HG03108 (cell line): ENCODE data around the gene RETREG2.
"Not testable (repeated sequence)": the region's sequence is repeated elsewhere in the genome, so short reads cannot be mapped to it uniquely, and the experiment has no call there.

Experiments used
- ATAC-seq: cut with Tn5 transposase; IDR thresholded peaks from one replicate; pipeline ENCODE4 v1.9.1; 2021; ENCODE audit warnings: moderate library complexity; ENCODE audit not compliant: unreplicated experiment

Gene RETREG2

DNA sequence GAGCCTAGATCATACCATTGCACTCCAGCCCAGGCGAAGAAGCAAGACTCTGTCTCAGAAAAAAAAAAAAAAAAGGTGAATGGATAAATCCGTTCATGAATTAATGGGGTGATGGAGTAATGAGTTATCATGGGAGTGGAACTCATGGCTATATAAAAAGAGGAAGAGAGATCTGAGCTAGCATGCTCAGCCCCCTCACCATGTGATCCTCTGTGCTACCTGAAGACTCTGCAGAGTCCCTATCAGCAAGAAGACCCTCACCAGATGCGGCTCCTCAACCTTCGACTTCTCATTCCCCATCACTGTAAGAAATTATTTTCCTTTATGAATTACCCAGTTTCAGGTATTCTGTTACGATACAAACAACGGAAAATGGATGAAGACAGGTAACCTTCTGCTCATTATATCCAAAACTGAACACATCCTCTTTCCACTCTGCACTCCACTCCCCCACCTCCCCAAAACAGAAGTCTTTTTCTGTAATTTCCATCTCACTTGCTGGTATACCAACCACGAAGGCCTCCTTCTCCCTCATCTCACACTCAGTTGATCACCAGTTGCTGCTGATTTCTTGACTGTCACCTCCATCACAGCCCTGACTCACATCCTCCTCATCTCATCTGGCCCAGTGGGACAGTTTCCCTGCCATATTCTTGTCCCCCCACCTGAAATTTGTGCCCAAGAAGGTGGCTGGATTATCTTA, 8.8 kb downstream of the RETREG2 start:
- ATAC-seq = no peak

DNA sequence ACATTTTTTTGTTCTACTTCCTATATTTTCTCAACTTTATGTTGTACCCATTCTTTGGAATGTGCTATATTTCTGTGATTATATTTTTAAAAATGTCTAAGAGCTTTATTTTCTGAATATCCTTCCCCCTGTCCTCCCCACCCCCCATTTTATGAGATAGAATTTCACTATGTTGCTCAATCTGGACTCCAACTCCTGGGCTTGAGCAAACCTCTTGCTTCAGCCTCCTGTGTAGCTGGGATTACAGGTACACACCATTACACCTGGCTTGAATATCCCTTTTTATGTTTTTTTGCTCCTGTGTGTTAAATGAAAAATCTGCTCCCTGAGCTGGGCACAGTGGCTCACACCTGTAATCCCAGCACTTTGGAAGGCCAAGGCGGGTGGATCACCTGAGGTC, 19.3 kb downstream of the RETREG2 start:
- ATAC-seq = no peak

DNA sequence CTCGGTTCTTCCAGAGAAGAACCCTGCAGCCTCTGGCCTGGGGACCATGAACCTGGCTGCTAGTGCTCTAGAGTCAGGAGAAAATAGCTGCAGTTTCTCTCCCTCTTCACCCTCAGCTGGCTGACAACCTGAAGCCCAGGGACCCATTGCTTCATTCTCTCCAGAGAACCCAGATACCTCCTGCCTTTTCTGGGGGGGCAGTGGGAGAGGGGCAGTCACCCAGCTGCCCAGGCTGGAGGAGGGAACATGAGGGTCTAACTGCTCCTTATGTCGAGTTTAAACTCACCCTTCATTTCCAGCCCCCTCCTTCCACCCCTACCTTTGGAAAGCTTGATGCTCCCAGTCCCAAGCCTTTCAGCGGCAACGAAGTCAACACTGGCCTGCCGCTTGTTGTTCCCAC, 20.9 kb downstream of the RETREG2 start:
- no peak for ATAC-seq

DNA sequence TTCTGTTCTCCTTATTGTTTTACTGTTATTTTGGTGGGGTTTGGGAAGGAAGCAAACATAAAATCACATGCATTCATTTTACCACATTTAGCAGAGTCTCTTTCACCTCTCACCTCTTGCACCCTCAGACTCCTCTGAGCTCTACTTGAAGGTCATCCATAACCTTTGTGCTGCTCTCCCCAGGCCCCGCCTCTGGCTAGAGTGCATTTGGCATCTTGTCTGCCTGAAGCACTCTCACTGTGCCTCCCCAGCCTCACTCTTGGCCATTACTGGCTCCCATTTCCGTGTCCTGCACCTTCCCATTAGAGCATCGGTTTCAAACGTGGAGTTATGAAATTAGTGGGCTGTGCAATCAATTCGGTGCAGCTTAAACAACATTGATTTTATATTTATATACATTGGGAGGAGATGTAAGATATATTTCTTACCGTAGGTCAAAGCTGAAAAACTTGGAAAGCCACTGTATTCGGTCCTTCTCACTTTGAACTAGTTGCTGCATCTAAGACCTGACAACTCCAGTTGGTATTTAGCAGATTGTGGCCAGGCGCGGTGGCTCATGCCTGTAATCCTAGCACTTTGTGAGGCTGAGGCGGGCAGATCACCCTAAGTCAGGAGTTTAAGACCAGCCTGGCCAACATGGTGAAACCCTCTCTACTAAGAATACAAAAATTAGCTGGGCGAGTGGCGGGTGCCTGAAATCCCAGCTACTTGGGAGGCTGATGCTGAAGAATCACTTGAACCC, 21.6 kb downstream of the RETREG2 start:
- ATAC-seq = no peak

DNA sequence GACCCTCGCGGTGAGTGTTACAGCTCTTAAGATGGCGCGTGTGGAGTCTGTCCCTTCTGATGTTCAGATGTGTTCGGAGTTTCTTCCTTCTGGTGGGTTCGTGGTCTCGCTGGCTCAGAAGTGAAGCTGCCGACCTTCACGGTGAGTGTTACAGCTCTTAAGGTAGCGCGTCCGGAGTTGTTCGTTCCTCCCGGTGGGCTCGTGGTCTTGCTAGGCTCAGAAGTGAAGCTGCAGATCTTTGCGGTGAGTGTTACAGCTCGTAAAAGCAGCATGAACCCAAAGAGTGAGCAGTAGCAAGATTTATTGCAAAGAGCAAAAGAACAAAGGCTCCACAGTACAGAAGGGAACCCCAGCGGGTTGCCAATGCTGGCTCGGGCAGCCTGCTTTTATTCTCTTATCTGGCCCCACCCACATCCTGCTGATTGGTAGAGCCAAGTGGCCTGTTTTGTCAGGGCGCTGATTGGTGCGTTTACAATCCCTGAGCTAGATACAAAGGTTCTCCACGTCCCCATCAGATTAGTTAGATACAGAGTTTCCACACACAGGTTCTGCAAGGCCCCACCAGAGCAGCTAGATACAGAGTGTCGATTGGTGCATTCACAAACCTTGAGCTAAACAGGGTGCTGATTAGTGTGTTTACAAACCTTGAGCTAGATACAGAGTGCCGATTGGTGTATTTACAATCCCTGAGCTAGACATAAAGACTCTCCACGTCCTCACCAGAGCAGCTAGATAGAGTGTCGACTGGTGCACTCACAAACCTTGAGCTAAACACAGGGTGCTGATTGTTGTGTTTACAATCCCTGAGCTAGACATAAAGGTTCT, 22.6 kb downstream of the RETREG2 start:
- ATAC-seq = not testable (repeated sequence)

DNA sequence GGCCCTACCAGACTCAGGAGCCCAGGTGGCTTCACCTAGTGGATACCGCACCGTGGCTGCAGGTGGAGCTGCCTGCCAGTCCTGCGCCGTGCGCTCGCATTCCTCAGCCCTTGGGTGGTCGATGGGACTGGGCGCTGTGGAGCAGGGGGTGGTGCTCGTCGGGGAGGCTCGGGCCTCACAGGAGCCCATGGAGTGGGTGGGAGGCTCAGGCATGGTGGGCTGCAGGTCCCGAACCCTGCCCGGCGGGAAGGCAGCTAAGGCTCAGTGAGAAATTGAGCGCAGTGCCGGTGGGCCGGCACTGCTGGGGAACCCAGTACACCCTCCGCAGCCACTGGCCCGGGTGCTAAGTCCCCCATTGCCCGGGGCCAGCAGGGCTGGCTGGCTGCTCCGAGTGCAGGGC, 23.3 kb downstream of the RETREG2 start:
- not testable (repeated sequence) for ATAC-seq

DNA sequence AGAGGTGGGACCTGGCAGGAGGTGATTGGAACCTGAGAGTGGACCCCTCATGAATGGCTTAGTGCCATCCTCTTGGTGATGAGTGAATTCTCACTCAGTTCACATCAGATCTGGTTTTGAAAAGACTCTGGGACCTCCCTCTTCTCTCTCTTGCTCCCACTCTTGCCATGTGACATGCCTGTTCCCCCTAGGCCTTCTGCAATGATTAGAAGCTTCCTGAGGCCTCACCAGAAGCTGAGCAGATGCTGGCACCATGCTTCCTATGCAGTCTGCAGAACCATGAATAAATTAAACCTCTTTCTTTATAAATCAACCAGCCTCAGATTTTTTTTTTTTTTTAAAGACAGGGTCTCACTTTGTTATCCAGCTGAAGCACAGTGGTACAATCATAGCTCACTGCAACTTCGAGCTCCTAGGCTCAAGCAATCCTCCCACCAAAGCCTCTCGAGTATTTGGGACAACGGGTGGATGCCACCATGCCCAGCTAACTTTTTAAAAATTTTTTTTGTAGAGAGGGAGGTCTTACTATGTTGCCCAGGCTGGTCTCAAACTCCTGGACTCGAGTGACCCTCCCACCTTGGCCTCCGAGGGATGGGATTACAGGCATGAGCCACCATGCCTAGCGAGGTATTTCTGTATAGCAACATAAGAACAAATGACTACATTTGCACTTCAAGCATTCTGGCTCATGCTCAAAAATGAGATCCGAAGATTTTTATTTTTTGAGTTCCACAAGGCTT, 26.5 kb downstream of the RETREG2 start:
- no peak for ATAC-seq

DNA sequence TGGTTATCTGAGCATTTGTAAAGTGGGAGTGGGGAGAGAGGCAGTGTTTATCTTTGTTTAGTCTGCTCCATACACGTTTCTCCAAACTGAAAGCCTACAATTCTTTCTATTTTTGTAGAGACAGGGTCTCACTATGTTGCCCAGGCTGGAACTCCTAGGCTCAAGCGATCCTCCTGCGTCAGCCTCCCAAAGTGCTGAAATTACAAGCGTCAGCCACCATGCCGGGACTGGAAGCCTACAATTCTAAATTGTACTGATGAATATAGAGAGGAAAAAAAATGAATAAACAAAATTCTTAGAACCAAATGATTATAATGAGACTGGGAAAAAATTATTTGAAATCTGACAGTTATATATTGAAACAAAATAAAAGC, 27.1 kb downstream of the RETREG2 start:
- no peak for ATAC-seq

DNA sequence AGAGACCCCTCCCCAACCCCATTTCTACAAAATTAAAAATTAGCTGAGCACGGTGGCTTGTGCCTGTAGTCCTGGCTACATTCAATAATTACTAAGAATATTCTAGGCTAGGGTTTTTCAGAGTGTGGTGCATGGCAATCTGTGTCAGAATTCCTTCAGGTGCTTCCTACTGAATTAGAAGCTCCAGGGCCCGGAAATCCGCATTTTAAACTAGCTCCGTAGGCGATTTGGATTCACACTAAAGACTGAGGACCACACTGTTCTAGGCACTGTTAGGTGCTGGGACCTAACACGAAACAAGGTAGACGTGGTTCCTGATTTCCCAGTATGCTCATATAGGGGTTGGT, 27.9 kb downstream of the RETREG2 start:
- ATAC-seq = no peak

DNA sequence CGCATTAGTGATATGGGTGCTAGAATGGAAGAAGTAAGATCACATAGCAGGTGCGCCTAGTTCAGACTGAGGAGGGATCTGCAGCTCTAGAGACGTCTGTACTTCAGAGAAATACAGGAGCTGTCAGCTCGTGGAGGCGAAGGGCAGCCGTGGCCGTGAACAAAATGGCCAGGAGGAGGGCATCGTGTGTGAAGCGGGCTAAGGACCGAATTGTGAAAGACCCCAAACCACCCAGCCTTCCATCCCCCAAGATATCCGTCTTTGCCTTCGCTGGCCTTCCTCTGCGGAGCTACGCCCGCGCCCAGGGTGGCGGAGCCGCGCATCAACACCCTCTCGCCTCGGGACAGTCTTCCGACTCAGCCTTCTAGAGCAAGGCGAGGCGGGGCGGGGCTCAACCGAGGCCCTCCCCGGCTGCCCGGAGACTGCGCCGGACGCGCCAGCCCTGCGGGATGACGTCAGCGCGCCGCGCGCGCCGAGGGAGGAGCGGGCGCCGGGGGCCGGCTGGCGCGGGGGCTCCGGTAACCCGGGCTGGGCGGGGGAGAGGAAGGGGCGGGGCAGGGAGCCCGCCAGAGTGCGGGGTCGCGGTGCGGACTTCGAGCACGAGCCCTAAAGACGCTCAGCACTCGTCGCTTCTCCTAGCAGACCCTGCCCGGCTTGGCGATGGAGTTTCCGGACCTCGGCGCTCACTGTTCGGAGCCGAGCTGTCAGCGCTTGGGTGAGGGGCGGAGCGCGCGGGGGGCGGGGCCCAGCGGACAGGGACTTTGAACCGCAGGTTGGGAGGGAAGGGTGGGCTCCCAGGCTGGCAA, 28.5 kb downstream of the RETREG2 start, which contains the start of gene ZFAND2B:
Gene ZFAND2B, plus strand, starts transcription at position 455 of the 806 bp plus-strand sequence. Its CDS starts 206 bp downstream, at position 661.
- ATAC-seq = peak; percentile 98

DNA sequence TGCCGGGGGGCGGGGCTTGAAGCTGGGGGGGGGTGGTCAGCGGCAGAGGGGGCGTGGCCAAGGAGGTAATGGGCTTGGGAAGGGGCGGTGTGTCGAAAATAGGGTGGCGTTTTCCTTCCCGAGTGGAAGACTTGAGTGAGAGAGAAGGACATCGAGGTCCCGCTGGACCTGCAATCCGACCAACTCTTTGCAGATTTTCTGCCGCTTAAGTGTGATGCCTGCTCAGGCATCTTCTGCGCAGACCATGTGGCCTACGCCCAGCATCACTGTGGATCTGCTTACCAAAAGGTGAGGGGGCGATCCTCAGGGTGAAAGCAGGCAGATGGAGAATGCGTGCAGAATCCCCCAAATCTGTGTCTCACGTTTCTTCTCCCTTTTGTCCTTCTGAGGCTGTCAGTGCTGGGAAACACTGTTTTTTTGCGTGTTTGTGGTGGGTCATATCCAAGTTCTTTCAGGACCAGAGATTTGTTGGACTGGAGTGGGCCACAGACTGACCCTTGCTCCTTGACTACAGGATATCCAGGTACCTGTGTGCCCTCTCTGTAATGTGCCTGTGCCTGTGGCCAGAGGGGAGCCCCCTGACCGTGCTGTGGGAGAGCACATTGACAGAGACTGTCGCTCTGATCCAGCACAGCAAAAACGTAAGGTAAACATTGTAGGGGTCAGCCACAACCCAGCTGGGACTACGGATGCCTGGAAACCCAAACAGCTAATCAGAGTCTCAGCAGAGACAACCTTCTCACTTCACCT, 29.2 kb downstream of the RETREG2 start:
- ATAC-seq = no peak

DNA sequence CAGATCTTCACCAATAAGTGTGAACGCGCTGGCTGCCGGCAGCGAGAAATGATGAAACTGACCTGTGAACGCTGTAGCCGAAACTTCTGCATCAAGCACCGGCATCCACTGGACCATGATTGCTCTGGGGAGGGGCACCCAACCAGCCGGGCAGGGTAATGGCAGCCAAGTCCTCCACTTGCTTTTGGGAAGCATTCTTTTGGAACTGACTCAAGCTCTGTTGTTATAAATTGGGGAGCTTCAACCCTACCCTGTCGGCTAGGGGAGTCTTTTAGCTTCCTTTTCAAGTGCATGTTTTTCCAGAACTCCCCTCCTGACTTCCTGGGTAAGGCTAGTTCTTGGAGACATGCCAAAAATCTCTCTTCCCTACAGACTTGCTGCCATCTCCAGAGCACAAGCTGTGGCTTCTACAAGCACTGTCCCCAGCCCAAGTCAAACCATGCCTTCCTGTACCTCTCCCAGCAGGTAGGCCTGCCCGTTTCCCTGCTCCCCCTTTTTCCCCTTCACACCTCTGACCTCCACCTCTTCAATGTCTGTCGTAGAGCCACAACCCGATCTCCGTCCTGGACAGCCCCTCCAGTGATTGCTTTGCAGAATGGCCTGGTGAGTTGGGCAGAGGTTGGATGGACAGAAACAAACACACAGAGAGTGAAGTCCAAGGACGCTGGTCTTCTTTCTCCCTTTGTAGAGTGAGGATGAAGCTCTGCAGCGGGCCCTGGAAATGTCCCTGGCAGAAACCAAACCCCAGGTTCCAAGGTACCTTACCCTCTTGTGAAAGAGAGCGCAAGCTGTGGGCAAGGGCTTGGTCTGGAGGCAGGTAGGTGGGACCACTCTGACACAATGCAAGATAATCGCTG, 30.0 kb downstream of the RETREG2 start:
- no peak for ATAC-seq

DNA sequence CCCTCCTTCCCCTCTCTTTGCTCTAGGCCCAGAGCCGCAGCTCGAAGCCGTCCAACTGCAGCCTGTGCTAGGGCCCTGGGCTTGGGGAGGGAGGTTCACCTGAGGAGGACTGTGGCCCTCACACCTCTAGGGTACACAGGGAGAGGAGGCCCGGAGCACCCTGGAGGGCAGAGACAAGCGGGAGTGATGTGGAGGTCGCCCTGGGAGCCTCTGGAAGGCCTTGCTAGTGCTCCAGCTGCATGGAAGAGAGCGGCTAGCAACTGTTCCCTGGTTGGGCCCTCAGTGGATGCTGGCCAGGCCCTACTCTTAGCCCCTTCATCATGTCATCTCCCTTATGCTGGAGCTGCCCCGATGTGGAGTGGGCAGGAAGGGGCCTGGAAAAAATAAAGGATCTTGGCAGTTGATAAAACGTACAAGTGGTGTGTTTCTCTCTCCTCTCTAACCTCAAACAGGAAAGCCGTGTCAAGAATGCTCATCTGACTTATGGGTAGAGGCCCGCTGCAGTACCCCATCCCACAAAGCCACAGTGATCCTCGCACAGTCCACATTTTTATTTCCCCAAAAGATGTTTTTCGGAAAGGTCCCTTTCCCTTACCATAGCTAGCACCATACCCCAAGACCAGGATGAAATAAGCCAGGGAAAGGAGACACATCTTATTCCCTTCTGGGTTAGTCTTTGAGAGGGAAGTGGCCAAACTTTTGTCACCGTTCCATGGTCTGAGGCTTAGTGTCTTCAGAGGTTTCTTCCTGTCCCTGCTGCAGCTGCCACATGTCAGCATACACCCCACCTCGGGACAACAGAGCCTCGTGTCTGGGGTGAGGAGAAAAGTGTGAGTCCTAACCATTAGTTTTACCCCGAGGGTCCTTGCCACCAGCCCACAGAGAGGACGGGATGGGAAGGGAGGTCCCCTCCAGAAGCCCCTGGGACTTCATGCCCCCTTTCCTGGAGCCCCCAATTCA, 31.4 kb downstream of the RETREG2 start:
- no peak for ATAC-seq

DNA sequence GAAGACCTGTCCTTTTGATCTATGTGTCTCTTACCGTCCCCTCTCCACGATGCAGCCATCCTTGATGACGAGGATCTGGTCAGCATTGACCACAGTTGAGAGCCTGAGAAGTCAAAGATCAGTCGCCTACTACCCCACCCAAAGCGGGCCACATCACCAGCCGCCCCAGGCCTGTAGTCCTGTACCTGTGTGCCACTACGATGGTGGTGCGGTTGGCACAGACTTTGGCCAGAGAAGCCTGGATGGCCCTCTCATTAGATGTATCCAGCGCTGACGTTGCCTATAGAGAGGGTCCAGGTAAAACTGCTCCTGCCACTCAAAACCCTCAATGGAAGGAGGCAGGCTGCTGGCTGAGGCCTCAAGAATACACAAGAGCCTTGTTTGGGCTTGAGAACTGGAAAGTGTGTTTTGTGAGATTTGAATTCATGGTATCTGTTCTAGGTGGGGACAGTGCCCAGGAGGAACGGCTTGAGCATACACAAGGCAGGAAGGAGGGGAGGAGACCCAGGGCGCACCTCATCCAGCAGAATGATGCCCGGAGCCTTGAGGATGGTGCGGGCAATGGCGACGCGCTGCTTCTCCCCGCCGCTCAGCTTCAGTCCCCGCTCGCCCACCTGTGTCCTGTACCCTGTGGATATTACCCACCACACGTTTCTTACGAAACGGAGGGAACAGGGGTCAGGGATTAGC, 32.3 kb downstream of the RETREG2 start:
- ATAC-seq = no peak

DNA sequence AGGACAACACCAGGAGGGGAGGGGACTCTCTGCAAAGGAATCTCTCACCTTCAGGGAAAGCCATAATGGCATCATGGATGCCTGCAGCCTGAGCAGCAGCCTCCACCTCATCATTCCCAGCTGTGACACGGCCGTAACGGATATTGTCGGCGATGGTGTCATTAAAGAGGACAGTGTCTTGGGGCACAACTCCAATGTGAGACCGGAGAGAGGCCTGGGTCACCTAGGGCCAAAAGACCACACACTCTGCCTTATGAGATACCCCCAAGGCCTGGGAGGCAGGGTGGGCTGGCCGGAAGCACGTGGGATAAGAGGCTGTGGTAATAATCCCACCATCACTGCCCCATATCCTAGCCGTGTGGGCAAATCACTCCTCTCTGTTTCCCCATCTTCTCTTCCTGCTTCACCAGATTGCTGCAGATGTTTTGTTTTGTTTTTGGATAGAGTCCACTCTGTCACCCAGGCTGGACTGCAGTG, 32.8 kb downstream of the RETREG2 start:
- no peak for ATAC-seq

DNA sequence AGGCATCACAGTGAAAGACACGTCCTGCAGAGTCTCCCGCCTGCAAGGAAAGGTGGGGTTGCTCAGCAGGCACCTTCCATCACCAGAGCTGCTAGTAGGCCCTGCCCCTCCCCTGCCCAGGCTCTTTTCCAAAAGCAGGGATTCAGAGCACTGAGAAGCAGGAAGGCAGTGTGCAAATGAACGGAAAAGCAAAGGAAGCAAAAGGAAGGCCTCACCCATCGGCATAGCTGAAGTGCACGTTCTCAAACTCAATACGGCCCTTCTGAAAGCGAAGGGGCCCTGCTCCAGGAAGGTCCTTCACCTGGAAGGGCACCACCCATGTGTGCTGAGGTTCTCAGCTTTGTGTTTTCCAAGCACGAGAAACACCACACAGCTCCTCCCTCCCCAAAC, 34.9 kb downstream of the RETREG2 start:
- ATAC-seq = no peak
